H1 (cell line): ENCODE data around the gene TOM1L2. TPM values are rescaled to one million over a fixed set of nuclear protein-coding genes. Genes with fewer than 3 reads are reported as not detected.

Experiments
- ATF3 ChIP-seq: IDR thresholded peaks from 2 replicates; pipeline ENCODE4 v1.6.1; 2011; ENCODE audit warnings: low read depth, mild to moderate bottlenecking, low read length; ENCODE audit not compliant: insufficient read depth
- BACH1 ChIP-seq: IDR thresholded peaks from 2 replicates; pipeline ENCODE4 v1.6.1; 2012; ENCODE audit warnings: low read length, improper control_type of control experiment
- SP1 ChIP-seq: IDR thresholded peaks from 2 replicates; pipeline ENCODE4 v1.6.1; 2011; ENCODE audit warnings: low read depth, low read length
- polyA plus RNA-seq, 7 experiments: library from polyadenylated mRNA; depleted of rRNA in 3 of 7; stranded (reverse) in 5 of 7; unstranded in 2 of 7; fragments of >200 nt in 5 of 7; fragments of 200-250 nt in 2 of 7; gene quantifications; 1 replicate in 5 of 7; 2 replicates in 1 of 7; 4 replicates in 1 of 7; pipeline versions ENCODE4 v1.2.1 to v1.2.3, GENCODE V29; 2011 to 2013; ENCODE audit warnings: missing spikeins in 2 of 7, mixed read lengths in 2 of 7
- total RNA-seq: library from RNA; stranded (reverse); fragmentation: NEBNext Ultra II Directional; extraction: Animal tissue kit (Norgen Biotek cat#: 25700); gene quantifications from 2 replicates; pipeline ENCODE4 v1.2.1, GENCODE V29; 2021
- TF ChIP-seq, protein P1 (sequence below): fragments of 300-600 bp; sonication (generic); IDR thresholded peaks from 2 replicates; pipeline ENCODE4 v1.7.1; 2012; ENCODE audit warnings: low read length, moderate library complexity, mild to moderate bottlenecking, inconsistent platforms; ENCODE audit not compliant: insufficient replicate concordance

The TOM1L2 gene
- total and polyA plus RNA-seq, 2 of the 8 experiments (the other 6 are each of a cell fraction or from before 2014, with no cell fraction given): 2.0 to 3.4 TPM

DNA sequence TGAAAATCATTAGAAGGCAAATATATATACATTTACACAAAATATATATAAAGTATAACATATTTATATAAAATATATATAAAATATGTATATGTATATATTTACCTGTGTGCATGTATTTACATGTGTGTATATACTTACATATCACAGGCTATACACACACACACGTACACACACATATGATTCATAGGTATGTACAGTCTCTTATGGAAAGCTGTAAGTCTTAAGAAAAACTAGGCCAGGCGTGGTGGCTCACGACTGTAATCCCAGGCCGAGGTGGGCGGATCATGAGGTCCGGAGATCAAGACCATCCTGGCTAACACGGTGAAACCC lies 14.7 kb downstream of the TOM1L2 start (continued):
- TF ChIP-seq, protein P1, sequence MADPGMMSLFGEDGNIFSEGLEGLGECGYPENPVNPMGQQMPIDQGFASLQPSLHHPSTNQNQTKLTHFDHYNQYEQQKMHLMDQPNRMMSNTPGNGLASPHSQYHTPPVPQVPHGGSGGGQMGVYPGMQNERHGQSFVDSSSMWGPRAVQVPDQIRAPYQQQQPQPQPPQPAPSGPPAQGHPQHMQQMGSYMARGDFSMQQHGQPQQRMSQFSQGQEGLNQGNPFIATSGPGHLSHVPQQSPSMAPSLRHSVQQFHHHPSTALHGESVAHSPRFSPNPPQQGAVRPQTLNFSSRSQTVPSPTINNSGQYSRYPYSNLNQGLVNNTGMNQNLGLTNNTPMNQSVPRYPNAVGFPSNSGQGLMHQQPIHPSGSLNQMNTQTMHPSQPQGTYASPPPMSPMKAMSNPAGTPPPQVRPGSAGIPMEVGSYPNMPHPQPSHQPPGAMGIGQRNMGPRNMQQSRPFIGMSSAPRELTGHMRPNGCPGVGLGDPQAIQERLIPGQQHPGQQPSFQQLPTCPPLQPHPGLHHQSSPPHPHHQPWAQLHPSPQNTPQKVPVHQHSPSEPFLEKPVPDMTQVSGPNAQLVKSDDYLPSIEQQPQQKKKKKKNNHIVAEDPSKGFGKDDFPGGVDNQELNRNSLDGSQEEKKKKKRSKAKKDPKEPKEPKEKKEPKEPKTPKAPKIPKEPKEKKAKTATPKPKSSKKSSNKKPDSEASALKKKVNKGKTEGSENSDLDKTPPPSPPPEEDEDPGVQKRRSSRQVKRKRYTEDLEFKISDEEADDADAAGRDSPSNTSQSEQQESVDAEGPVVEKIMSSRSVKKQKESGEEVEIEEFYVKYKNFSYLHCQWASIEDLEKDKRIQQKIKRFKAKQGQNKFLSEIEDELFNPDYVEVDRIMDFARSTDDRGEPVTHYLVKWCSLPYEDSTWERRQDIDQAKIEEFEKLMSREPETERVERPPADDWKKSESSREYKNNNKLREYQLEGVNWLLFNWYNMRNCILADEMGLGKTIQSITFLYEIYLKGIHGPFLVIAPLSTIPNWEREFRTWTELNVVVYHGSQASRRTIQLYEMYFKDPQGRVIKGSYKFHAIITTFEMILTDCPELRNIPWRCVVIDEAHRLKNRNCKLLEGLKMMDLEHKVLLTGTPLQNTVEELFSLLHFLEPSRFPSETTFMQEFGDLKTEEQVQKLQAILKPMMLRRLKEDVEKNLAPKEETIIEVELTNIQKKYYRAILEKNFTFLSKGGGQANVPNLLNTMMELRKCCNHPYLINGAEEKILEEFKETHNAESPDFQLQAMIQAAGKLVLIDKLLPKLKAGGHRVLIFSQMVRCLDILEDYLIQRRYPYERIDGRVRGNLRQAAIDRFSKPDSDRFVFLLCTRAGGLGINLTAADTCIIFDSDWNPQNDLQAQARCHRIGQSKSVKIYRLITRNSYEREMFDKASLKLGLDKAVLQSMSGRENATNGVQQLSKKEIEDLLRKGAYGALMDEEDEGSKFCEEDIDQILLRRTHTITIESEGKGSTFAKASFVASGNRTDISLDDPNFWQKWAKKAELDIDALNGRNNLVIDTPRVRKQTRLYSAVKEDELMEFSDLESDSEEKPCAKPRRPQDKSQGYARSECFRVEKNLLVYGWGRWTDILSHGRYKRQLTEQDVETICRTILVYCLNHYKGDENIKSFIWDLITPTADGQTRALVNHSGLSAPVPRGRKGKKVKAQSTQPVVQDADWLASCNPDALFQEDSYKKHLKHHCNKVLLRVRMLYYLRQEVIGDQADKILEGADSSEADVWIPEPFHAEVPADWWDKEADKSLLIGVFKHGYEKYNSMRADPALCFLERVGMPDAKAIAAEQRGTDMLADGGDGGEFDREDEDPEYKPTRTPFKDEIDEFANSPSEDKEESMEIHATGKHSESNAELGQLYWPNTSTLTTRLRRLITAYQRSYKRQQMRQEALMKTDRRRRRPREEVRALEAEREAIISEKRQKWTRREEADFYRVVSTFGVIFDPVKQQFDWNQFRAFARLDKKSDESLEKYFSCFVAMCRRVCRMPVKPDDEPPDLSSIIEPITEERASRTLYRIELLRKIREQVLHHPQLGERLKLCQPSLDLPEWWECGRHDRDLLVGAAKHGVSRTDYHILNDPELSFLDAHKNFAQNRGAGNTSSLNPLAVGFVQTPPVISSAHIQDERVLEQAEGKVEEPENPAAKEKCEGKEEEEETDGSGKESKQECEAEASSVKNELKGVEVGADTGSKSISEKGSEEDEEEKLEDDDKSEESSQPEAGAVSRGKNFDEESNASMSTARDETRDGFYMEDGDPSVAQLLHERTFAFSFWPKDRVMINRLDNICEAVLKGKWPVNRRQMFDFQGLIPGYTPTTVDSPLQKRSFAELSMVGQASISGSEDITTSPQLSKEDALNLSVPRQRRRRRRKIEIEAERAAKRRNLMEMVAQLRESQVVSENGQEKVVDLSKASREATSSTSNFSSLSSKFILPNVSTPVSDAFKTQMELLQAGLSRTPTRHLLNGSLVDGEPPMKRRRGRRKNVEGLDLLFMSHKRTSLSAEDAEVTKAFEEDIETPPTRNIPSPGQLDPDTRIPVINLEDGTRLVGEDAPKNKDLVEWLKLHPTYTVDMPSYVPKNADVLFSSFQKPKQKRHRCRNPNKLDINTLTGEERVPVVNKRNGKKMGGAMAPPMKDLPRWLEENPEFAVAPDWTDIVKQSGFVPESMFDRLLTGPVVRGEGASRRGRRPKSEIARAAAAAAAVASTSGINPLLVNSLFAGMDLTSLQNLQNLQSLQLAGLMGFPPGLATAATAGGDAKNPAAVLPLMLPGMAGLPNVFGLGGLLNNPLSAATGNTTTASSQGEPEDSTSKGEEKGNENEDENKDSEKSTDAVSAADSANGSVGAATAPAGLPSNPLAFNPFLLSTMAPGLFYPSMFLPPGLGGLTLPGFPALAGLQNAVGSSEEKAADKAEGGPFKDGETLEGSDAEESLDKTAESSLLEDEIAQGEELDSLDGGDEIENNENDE: no peak
- TF ChIP-seq BACH1 (no peak), ATF3 (no peak), SP1 (no peak)
